ENCODE results near the gene RREB1.

DNA sequence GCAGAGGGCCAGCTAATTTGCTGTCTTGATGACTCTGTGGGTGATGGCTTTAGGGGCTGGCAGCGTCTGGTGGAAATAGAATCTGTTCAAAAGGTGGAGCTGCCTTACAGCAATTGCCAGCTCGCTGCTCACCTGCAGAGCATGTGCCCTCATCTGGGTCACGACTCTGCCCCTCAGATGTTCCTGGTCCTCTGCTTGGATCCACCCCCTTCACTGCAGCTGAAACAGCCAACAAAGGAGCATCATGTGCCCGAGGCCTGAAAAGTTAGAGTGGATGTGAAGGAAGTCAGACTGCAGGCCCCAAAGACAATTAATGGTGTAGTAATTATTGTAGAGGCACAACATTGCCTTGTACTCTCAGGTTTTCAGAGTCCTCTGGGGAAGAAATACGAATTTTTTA lies 19.9 kb downstream of the RREB1 start:
- no peak for TF ChIP-seq POLR2A (IDR thresholded peaks at IDR 0.05)
- TF ChIP-seq, protein P1, sequence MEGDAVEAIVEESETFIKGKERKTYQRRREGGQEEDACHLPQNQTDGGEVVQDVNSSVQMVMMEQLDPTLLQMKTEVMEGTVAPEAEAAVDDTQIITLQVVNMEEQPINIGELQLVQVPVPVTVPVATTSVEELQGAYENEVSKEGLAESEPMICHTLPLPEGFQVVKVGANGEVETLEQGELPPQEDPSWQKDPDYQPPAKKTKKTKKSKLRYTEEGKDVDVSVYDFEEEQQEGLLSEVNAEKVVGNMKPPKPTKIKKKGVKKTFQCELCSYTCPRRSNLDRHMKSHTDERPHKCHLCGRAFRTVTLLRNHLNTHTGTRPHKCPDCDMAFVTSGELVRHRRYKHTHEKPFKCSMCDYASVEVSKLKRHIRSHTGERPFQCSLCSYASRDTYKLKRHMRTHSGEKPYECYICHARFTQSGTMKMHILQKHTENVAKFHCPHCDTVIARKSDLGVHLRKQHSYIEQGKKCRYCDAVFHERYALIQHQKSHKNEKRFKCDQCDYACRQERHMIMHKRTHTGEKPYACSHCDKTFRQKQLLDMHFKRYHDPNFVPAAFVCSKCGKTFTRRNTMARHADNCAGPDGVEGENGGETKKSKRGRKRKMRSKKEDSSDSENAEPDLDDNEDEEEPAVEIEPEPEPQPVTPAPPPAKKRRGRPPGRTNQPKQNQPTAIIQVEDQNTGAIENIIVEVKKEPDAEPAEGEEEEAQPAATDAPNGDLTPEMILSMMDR (IDR thresholded peaks at IDR 0.05): no peak

Measured in suprapubic skin (tissue), 3 donors.